HG02884 (cell line): Measurements from ENCODE around the gene LYRM1.
"Not testable (repeated sequence)": the region's sequence is repeated elsewhere in the genome, so short reads cannot be mapped to it uniquely, and the experiment has no call there.

Source experiments
- ATAC-seq: cut with Tn5 transposase; IDR thresholded peaks from one replicate; pipeline ENCODE4 v1.9.1; 2021; ENCODE audit warnings: mild to moderate bottlenecking, moderate library complexity; ENCODE audit not compliant: unreplicated experiment

Gene LYRM1

DNA sequence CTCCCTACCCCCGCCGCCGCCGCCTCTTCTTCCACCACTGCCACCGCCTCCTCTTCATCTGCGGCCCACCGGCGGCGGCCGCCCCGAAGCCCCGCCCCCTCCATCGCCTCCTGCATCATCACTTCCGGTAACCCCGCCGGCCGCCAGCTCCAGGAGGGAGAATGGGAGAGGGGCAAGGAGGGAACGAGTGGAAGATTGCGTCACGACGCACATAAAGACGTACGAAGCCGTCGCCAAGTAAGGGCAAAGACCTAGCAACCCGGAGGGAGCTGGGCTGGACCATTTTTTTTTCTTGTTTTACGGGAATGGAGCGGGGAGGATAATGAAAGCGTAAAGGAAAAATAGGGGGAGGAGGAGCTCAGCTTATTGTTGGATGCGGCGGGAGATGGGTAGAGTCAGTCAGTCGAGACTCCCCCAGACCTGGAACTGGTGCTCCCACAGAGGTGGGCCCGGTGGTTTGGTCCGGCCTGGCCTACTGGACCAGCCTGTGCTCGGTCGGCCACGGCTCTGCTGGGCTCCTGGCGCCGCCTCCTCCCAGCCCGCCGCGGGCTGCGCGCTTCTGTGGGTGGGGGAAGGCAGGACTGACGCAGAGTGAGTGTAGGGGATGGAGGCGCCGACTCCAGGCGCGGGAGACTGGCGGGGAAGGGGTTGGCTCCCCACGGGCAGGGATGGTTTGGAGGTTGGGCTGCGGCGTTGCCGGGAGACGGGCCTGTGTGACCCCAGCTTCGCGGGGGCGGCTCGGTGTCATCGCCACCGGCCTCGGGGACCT is at the start of gene LYRM1, which contains the start of gene DCUN1D3:
Gene LYRM1, plus strand, starts transcription at position 473 of the 769 bp plus-strand sequence. CDS start 14,785 bp downstream, outside the sequence.
Gene DCUN1D3, minus strand, starts transcription at position 60 of the 769 bp plus-strand sequence. CDS start 37,820 bp downstream, outside the sequence.
- ATAC-seq = peak; percentile 77

DNA sequence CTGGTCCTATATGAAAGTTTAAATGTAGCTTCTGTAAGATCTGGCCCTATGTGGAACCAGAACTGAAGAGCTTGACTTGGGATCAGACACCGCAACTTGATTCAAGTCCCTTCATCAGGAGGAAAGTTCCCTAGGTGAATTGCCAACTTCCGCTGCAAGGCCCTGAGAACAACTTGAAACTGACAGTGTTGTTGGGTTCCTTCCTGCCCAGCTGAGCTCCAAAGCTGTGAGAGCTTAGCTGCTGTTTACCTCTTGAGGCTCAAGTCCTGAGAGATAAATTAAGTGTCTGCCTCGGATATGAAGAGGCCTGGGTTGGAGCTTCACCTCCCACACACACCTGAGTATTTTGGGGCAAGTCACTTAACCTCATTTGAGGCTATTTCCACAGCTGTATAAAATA is 49.6 kb upstream of the LYRM1 start:
- no peak for ATAC-seq

- ATAC-seq = no peak
Observed at GRCh38 chr16:20851601-20852000, 49.0 kb upstream of the LYRM1 start.

DNA sequence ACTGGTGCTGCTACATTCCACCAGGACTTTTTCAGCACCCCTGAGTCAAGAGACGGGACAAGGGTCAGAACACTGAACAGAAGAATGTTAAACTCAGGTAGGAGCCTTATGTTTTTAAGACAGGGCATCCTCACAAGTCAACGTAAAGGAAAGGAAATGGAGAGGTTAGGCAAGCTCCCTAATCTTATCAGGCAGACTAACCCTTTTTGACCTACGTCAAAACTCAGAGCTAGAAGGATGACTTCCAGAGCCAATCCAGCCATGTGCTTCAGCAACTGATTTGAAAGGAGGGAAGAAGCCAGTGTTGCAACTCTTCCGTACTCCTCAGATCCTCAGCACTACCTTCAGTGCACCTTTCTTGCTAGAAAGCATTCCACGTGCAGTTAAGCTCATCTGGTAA is 47.4 kb upstream of the LYRM1 start:
- no peak for ATAC-seq

- no peak for ATAC-seq
Observed at GRCh38 chr16:20853981-20854620, 46.5 kb upstream of the LYRM1 start.

DNA sequence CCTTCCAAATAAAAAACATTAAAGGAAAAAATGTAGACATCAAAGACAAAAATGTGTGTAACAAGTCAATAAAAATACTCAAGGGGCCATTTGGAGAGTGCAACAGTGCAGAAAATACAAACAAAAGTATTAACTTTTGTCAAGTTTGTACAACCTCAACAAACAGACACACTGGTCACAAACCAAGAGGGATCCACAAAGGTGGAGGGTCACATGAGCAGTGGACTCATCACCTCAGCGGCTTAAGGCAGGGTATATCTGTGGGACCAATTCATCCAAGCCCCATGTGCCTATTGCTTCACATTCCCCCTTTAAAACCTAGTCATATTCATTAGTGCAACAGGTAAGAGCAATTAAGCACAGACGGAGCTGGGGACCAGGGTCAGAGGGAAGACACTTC is 45.6 kb upstream of the LYRM1 start:
- ATAC-seq = no peak

DNA sequence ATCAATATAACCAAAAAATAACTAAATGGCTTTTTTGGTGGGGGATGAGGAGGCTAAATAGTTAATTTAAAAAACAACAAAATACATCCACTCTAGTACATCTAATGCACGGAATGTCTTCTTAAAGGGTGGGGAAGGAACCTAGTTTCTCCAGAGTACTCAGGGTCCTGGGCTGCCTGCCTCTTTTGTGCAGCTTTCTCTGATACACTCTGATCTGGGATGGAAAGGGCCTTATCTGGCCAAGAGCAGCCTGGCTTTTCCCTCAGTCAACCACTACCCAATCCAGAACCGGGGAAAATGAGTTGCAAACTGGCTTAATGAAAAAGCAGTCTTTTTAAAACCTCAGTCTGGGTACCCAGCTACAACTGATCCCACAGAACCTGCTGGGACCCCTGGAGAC is 43.3 kb upstream of the LYRM1 start:
- no peak for ATAC-seq

DNA sequence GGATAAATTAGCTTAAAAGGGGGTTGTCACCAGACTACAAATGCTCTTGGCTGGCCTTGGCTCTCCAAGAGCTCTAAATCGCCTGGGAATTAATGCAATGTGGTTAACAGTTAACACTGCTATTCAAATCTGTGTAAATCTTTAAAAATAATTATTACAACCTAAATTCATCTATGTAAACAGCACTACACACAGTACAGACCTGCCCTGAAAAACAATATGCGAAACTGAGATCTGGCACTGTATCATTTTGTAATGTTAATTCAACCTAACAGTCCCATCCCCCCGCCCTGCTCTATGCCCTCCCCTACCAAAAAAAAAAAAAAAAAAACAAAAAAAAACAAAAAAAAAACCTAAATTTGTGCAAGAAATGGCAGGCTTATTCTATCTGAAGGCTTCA is 41.3 kb upstream of the LYRM1 start:
- ATAC-seq = no peak

GRCh38 chr16:20859699-20860098 is 40.9 kb upstream of the LYRM1 start:
- ATAC-seq = no peak

DNA sequence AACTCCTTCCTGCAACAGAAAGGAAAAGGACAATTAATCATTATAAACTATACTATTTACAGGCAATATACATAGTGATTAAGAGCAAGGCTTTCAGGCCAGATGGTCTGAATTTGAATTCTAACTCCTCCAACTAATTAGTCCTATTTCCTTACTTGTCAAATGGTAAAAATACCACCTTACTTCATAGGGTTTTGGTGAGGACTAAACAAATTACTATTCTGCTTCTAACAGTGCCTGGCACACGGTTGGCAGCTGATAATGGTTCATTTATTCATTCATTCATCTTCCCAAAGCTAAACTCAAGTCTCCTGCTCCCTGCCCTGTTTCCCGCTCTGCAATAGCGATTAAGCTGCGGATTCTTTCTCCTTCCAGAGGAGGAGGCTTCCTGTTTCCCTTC is 40.2 kb upstream of the LYRM1 start:
- no peak for ATAC-seq

DNA sequence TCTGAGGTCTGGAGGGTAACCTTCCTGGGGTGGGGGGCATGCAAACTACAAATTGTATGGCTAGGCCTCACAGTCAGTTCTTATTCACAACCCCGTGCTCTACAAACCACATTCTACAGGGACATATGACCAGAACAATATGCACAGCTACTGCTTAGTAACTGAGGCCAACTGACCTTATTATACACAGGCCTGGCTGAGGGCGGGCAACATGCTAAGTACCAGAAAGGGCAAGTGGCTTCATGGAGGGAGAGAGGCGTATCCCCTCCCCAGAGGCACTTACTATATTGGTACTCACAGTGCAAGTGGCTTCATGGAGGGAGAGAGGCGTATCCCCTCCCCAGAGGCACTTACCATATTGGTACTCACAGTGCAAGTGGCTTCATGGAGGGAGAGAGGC is 39.6 kb upstream of the LYRM1 start:
- ATAC-seq = not testable (repeated sequence)

DNA sequence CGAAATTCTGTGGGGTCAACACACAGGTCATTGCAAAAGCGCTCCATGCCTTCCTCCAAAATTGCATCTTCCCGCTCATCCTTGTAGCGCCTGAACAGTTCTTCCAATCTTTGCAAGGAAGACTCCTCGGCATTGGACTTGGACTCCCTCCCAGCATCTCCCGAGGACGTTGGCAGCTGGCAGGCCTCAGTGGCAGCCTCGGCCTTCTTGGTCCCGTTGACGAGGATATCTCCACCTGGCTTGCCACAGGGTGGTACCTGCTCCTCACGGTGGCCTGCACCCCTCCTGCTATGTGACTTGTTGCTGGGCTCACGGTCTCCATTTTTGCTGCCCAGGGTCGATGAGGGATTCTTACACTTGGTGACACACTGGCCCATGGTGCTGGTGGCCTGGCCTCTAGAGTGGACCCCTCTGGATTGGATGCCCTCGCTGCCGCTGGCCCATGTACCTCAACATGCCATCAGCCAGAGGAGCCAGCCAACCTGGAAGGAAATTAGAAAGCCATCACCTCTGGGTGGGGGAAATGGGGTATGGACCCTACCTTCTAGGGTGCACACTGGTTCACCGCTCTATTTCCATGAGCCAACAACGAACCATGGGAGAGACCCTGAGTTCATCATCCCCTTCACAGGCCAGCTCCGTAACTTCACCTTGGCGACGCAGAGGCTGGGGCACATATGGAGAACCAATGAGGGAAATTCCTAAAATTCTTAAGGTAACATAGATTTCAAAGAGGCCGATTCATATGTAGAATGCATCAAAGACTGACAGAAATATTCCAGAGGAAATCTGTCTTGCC is 38.2 kb upstream of the LYRM1 start:
- no peak for ATAC-seq

DNA sequence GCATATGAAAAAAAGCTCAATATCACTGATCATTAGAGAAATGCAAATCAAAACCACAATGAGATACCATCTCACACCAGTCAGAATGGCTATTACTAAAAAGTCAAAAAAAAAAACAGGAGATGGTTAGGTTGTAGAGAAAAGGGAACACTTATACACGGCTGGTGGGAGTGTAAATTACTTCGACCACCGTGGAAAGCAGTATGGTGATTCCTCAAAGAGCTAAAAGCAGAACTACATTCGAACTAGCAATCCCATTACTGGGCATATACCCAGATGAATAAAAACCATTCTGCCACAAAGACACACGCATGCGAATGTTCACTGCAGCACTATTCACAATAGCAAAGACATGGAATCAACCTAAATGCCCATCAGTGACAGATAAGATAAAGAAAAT is 36.2 kb upstream of the LYRM1 start:
- ATAC-seq = not testable (repeated sequence)

DNA sequence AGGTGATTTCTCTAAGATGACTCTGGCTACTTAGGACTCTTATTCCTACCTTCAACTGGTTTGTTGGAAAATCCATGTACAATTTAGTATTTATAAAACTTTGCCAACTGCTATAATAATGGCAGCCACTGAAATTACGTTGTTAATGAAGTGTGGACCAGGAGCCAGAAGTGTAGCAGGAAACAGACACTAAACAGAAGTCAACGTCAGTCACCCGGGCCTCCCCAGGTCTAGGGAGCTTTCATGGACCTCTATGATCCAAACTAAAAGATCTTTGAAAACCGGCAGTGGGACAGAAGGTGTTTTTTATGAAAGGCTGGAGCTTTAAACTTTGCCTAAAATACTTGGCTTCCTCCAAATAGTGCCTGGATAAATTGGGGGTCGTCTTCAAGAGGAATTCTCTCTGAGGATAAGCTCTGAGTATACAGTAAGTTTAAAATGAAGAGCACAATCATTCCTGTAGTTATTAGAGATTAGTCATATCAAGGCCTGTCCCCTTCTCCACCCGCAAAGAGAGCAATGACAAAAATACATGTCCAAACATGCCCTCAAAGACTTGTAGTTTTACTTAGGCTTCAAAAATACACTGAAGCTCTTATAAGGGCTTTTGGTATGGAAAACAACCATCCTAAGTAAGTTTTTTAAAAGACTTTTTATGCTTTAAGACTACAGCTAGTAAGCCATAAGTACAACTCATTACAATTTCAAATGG is 35.0 kb upstream of the LYRM1 start:
- no peak for ATAC-seq

- ATAC-seq = no peak
Observed at GRCh38 chr16:20866145-20866772, 34.3 kb upstream of the LYRM1 start.

DNA sequence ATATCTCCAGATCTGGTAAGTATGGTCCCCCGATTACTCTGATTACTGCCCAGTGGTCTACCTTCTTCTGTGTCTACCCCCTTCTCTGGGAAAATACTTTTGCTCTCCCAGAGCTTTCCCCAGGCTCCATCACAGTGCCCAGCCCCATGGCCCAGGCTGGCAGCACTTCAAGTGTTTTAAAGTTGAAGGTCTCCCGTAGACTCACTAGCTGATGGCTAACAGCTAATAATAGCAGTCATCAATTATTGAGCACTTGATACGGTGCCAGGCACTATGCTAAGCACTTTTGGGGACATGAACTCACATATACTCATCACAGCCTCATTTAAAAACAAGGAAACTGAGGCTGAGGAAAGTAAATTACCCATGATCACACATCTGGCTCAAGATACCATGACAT is 33.8 kb upstream of the LYRM1 start:
- ATAC-seq = no peak

DNA sequence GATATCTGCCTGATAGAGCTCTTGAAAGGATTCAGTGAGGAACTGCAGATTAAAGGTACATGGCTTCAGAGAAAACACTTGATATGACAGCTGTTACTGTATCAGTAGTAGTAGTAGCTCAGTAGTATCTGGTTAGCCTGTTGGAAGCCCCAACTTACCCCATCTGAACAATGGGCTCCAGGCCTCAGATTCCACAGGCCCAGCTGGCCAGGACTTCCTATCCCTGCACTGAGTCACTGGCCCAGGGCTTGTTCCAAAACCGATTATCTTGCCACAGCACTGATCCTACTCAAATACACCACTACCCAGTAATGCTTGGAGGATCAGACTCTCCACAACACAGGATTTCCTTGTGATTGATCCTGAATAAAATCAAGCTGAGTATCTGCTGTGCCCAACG is 33.0 kb upstream of the LYRM1 start:
- no peak for ATAC-seq

DNA sequence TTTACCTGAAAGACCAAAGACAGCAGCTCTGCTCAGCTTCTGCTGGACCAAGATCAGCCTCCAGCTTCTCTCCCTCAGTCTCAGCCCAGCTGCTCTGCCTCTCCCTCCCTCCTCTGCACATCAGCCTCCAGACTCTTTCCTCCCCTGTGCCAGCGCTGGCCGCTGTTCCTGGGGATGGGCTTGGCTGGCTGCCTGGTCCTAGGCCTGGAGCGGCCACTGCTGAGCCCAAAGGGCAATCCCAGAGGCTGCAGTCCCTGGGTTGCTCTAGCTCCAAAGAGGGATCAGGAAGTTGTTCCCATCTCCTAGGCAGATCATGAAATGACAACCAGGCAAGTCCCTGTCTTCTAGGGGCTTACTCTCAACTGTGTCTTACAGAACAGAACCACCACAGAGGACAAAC is 31.7 kb upstream of the LYRM1 start:
- ATAC-seq = no peak

DNA sequence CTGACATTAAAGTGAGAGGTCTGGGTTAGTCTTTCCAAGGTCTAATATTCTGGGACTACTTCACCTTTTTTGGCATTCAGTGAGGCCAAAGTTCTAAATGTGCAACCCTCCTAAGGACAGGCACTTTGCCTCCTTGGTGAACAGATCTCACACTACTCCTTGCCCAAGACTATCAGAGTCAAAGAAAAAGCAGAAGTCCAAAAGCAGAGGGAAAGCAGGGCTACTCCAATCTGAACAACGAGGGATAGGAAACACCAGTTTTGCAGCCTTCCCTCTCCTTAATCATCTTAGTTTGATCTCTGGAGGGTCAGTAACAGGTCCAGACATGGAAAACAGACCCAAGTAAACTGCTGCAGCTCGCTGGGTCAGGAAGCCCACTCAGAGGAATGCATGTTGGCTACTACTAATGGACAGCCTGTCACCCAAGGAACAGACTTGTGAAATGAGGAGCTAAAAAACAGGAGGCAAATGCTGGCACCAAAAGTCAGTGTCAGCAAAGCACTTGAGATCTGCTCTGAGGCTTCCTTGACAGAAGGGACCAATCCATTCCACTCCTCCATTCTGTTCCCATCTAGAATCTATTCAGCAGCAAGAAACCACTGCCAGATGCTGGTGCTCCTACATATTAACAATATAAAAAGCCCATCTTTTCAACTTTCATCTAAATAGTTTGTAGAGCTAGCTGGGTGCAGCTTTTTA is 30.3 kb upstream of the LYRM1 start:
- no peak for ATAC-seq

DNA sequence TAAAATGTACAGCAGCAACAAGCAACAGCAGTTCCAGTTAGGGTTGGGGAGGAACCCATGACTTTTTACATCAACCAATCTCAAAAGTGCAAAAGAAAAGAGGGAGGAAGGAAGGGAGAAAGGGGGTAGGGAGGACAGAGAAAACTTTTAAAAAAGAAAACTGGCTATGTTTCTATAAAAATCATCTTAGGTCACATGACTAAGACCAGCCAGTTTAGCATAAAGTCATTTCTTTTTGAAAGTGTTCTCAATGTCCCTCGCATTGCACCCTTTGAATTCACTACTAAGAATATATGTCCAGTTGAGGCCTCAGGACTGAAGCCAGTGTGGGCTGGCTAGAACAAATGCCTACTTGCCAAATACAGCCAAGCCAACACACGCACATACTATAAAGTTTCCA is 29.3 kb upstream of the LYRM1 start:
- ATAC-seq = no peak
